HG02885 (cell line): ENCODE results near the gene ACAN.

Experiments
- ATAC-seq: cut with Tn5 transposase; IDR thresholded peaks from one replicate; pipeline ENCODE4 v1.9.1; 2021; ENCODE audit warnings: mild to moderate bottlenecking; ENCODE audit not compliant: unreplicated experiment, poor library complexity

Gene ACAN

DNA sequence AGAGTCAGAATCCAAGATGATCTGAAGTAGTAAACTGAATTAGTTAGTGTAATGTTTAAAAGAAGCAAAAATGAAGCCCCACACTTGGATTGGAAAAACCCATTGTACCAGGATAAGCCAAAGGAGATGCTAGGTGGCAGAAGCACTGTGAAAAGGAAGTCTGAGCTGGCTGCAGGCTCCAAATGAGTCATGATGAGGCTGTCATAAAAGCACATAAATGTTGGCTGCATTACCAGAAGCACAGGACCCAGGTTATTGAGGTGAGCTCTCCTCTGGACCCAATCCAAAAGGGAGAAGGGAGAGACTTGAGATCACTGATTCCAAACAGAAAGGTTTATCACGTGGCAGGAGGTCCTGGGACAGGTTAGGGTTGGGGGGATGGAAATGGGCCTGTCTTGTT, 3.2 kb upstream of the ACAN start:
- ATAC-seq = no peak

DNA sequence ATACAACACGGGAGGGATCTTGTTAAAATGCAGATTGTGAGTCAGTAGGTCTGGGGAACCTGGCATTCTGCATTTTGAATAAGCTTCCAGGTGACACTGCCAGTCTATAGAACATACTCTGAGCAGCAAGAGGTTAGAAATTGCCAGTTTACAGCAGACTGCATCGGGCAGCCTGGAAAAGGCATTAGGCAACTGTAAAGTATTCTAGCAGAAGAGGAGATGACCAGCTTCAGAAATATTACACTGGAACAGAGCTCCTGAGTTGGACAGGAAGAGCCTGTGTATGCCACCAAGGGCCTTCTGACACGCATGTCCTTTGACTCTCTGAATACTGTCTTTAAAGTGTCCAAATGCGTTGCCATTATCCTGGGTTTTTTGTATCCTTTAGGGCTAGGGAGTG, 2.5 kb upstream of the ACAN start:
- no peak for ATAC-seq

DNA sequence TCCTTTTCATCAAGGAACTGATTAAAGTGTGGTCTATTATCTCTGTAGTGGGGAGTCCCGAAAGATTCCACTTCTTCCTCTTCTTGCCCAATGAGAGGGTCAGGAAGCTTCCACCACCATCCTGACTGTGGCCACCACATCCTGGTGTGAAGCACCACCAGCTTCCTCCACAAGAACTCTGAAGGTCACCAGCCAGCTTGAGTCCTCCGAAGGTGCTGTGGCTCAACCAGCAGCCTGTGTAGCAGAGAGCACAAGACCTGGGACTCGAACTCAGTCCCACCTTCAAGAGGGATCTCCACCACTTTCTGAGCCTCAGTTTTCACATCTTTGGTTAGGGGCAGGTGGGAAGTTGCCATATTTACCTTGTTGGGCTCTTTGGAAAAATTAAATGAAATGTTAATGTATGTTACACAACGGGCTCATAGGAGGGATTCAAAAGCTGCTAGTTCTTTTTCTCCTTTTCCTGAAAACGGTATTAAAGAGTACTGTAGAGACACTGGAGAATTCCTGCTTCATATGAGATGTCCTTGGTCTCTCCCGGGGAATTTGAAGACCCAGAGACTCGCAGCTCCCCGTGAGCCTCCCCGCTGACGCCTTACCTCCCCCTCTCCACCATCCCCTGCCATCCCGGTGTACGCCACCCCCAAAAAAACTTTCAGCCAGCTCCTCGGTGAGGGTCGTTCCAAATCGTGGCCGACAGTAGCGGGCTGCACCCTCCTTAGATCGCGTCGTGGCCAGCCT, 816 bp upstream of the ACAN start:
- ATAC-seq = no peak

DNA sequence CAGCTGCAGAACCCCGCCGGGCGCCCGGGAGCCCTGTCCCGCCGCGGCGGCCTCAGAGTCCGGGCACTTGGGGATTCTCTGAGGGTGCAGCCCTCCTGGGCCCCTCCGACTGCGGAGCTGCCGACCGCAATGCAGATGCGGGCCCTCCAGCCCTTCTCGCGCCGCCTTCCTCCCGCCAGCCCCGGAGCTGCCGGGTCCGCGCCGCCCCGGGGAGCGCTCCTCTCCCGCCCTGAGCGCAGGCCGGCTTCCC, 320 bp upstream of the ACAN start:
- ATAC-seq = no peak

DNA sequence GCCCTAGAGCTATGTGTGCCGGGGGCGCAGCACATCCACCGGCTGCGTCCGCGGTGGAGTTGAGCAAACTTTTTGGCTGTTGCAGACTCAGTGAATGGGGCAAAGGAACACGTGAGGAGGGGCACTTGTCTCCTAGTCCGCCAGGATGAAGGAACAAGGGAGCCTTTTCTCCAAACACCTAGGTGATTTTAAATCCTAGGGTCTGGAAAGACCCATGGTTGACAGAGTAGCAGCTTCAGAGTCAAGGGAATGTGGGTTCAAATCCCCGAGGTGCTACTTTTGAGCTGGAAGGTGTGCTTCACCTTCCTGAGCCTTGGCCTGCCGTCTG, 648 bp downstream of the ACAN start:
- ATAC-seq = no peak

DNA sequence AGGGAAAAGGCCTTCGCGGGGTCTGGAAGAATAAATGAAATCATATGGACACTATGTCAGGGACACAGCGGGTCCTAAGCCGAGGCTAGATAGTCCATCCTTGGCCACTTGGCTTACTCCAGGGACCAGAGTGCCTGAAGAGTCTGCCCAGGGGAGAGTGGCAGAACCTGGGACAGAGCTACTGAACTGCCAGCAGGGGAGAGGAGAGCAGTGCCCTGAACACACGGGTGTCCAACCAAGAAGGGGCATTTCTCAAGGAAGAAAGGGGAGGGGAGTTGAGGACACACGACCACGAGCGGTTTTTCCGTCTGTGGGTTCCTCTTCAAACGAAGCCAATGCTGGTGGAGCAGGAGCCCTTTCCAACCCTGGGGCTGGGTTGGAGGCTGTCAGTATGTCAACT, 1.0 kb downstream of the ACAN start:
- no peak for ATAC-seq

DNA sequence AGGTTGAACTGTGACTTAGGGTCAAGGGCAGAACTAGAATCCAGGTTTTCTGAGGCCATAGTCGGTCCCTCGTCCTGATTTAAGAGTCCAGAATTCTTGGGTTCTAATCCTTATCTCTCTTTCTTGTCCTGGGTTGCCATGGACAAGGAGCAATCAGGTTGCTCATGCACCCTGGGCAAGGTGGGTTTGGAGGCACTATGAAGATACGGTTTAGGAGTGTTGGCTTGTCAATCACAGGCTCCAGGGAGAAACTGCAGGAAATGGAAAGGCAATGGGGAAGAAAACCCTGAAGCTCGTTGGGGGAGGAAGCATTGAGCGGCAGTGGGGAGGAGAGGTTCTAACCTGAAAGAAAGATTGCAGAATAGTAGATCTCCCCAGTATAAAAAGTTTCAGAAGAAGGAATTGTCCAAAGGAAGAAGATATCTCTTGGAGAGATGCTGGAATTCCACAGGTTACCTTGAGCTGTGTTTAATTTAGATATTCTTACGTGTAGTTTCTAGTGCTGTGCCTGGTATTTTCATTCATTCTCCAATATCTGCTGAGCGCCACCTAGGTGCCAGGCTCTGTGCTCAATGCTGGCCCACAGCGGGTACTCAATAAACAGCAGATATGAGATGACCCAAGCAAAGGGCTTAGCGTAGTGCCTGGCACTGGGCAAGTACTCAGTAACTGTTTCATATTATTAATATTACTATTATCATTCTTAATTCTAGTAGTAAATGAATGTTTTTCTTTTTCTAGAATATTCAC, 2.0 kb downstream of the ACAN start:
- ATAC-seq = no peak

DNA sequence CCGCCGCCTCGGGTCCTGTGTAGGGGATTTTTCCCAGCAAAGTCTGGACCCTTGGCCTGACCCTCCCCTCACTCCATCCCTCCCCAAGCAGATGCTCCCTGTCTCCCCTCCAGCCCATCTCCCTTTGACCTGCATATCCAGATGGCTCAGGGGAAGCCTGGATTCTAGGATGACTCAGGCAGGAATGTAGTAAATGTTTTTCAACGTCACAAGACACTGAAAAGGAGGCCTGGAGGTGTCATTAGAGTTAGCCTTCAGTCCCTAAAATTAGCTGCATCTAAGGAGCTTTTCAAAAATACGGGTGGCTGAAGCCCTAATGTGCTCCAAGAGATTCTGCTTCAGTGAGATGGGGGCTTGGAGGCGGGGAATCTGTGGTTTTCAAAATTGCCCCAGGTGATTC, 7.2 kb downstream of the ACAN start:
- no peak for ATAC-seq

DNA sequence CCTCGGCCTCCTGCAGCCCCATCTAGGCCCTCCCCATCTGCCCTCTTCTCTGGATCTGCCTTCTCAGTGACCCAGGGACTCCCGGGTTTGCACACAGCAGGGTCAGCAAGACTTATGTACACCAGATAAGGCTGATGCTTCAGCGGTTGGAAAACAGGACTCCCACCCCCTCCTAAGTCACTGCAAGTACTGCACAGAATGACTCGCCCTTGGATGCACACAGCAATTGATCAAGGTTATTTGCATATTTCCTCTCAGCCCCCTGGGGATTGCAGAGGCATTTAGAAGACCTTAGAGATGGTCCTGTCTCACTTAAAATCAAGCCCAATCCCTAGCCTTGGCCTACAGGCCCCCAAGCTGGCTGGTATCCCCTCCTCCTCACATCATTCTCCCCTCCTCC, 8.9 kb downstream of the ACAN start:
- no peak for ATAC-seq

DNA sequence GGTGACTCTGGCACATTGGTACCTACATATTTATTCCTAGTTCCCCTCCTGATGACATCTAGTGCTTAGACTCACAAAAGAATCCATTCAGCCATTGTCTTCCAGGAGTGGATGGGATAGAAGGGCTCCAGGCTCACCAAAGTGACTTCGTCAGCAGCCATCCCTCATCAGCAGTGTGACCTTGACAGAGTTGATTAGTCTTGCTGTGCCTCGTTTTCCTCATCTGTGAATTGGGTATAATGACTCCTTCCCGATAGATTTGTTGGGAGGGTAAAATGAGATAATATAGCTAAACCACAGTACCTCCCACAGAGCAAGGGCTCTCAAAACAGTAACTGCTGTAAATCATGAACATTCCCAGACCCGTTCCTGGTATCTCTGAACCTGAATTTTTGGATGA, 10.7 kb downstream of the ACAN start:
- ATAC-seq = no peak

DNA sequence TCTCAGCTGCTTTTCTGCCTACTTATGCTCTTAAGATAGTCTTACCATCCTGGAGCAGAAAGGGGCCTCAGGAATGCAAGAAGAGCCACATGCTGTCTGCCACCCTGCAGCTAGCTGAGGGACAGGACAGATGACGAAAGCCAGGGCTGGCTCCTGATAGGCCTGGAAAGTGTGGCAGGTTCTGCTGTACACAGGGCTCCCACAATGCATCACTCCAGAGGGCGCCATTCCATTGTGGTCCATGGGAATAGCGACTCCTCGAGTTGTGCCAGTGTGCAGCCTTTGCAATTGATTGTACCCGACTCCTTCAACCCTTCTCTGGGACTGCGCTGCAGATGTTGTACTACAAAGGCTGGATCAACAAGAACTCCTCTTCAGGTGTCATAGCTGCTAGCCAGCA, 11.2 kb downstream of the ACAN start:
- no peak for ATAC-seq

DNA sequence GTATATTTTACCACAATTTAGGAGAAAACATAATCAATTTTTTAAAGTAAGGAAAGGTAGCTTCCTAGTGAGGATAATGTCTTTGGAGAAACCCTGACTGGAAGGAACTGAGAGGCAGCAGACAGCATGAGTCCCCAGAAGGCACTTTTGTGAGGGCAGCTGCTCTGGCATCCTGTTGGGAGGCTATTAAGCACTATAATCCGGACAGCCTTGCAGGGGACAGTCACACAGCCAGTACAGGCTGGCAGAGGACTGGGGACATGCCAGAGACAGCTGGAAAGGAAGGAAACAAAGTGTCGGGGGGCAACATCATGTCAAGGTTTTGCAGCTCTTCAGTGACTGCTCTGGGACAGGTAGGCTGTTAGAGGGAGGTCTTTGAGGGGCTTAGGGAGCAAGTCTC, 15.7 kb downstream of the ACAN start:
- ATAC-seq = no peak

DNA sequence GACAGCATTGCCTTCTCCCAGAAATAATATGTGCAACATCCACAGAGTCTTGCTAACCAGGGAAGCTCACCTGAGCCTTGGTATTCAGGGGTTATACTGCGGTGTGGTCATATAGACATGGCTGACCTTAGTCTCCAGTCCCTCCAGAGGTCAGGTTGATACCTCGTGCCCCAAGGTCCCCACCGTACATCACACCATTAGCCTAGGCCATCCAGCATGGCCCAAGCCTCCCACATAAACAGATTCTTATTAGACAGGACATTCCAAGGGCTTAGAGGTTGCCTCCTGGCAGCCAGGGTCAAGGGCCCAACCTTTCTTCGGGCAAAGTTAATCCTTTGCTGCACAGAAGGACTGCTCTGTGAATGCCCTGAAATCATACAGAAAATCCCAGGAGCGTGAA, 18.8 kb downstream of the ACAN start:
- ATAC-seq = no peak

DNA sequence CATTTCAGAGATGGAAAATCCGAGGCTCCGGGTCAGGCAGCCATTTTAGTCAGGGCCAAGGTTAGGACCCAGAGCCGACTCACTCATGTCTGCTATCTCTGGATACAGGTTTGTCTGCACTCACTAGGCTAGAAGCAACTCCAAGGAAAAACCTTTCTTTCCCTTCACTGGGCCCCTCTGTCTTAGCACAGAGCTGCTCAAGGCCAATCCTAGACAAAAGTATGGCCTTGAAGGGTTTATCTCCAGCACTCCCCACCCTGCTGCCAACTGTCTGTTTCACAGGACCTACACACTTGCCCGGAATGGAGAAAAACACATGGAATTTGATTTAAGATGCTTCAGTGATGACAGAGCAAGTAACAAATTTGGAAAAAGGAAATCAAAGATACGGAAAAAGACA, 25.6 kb downstream of the ACAN start:
- no peak for ATAC-seq

DNA sequence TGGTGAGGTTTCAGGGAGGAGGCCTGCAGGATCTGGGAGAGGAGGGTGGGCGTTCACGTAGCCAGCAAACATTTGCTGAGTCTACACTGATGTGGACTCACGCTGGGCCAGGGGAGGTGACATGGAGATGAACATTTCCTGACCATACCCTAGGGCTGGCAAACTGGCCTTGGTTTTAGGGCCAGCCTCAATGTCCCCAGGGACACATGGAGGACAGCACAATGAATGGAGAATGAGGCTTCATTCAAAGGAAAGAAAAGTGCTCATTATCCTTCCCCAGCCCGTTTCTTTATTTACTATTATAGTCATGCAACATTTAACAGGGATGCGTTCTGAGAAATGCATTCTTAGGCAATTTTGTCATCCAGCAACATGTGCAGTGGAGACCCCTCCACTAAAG, 26.8 kb downstream of the ACAN start:
- no peak for ATAC-seq

DNA sequence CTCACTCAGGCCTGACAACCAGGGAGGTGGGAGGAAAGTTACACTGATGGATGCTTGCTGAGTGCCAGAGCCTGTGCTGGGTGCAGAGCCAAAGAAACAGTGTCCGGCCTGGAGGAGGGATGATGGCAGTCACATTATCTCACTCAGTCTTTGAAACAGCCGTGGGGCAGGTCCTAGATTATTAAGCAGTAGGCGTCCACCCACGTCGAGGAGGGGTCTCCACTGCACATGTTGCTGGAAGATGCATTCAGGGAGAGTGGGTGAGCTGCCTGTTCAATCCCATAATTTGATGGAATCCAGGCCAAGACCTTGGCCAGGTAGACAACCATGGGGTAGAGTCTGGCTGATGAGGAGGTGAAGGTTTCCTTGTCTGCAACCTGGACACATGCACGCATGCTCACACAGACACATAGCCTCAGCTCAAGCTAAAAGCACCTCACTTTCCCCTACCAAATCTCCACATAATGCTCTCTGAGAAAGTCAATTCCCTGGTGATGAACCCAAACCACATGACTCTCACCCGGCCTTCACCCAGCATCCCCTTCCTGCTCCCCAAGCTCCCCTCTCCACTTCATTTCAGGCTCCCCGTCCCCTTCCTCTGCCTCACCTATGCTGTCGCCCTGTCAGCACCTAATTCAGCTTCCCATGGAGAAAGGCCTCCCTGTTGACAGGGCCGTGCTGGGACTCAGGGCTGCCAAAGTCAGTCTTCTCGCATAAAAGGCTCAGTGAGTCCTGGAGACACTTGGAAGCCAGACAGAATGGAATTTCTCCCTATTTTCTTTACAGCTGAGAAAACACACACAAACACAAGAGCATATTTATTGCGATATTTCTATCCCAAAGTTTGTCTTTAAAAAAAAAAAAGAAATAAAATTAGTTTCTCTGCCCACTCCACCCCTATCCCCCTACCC, 29.8 kb downstream of the ACAN start:
- ATAC-seq = no peak

DNA sequence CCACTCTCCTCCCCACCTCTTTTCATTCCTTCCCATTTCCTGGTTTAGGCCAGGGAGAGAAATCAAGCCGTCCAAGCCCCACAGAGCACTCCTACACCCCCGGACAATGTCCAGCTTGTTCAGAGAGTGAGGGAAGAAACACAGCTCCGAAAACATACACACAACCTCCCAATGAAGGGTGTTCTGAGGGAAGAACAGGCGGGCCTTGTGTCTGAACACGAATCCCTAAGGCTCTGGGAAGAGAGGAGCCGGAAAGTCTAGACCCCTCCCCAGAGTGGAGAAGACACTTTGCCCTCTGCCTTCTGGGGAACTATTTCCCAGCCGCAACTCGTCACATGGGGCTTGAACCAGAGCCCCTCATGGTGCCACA, 30.5 kb downstream of the ACAN start:
- no peak for ATAC-seq

DNA sequence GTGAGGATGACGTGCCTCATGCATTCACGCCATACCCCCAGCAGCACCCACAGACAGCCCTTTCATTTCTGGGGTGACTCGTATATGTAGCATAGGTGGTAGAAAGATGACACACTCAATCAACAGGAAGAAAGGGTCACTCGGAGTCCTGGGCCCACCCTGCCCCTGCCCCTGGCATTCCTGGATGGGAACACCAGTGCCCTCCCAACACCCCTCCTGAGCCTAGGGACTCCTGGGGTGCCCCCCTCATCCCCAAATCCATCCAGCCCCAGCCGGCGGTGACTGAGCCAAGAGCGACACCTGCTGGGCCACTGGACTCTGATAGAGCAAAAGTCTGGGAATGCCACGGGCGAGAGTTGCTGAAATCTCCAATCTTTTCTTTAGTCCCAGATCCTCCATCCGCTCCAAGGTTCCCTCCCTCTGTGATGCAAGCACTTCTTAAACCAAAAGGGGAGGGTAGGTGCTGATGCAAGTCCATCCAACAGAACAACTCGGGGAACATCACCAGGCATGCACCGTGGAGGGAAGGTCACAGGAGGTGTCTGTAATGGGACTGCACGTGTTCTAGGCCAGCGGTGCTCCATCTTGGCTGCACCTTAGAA, 31.1 kb downstream of the ACAN start:
- no peak for ATAC-seq

DNA sequence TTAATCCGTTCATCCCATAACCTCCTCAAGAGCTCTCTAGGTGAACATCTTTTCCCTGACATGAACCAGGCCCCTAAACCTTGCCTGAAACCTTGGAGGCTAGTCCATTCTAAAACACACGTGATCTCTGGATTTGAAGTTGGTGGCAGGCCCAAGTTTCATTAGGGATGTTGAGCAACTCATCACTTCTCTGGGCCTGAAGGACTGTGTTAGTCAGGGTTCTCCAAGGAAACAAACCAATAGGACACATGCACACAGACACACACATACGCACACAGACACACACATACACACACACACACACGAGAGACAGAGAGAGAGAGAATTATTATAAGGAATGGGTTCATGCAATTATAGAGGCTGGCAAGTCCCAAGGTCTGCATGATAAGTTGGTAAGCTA, 31.9 kb downstream of the ACAN start:
- ATAC-seq = no peak

DNA sequence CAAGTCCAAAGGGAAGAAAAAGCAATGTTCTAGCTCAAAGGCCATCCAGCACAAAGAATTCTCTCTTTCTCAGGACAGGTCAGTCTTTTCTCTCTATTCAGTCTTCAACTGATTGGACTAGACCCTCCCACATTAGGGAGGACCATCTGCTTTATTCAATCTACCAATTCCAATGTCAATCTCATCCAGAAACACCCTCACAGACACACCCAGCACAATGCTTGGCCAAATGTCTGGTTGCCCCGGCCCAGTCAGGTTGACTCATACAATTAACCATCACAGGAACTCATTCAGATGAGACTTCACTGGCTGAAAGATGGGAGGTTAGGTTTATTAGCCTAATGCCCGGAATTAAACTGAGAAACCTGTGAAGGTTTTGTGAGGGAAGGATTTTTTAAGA, 32.4 kb downstream of the ACAN start:
- ATAC-seq = no peak

DNA sequence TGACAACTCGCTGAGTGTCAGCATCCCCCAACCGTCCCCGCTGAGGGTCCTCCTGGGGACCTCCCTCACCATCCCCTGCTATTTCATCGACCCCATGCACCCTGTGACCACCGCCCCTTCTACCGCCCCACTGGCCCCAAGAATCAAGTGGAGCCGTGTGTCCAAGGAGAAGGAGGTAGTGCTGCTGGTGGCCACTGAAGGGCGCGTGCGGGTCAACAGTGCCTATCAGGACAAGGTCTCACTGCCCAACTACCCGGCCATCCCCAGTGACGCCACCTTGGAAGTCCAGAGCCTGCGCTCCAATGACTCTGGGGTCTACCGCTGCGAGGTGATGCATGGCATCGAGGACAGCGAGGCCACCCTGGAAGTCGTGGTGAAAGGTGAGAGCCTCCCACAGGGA, 35.4 kb downstream of the ACAN start:
- no peak for ATAC-seq
